Jurkat, Clone E6-1 (cell line): ENCODE results near the gene PCSK9.
A peak's percentile ranks its signal among the peaks of the same experiment; 100 is the strongest.
"Not testable (repeated sequence)": the region's sequence is repeated elsewhere in the genome, so short reads cannot be mapped to it uniquely, and the experiment has no call there.

Experiments
- DNase-seq: peaks from one replicate; pipeline ENCODE4 v3.0.0-alpha.2; 2011; ENCODE audit warnings: low read depth, low spot score
- H3K4me3 ChIP-seq: 2 replicates; pipeline ENCODE4 v1.5.1; 2011; ENCODE audit warnings: mild to moderate bottlenecking, low read length, control low read depth, moderate library complexity

Gene PCSK9

GRCh38 chr1:55068638-55069037 is 29.3 kb downstream of the PCSK9 start:
- no peak for DNase-seq
- H3K4me3 ChIP-seq = no peak overlapping the region

GRCh38 chr1:55069280-55069679 is 29.9 kb downstream of the PCSK9 start:
- H3K4me3 ChIP-seq = no peak overlapping the region
- DNase-seq = no peak

- no peak overlapping the region for H3K4me3 ChIP-seq
- no peak for DNase-seq
Observed at GRCh38 chr1:55070293-55071164, 31.2 kb downstream of the PCSK9 start.

GRCh38 chr1:55071477-55071876 is 32.1 kb downstream of the PCSK9 start:
- no peak overlapping the region for H3K4me3 ChIP-seq
- DNase-seq = peak; percentile 16

- no peak for DNase-seq
- H3K4me3 ChIP-seq = no peak overlapping the region
Observed at GRCh38 chr1:55073187-55073916, 34.0 kb downstream of the PCSK9 start.

- no peak overlapping the region for H3K4me3 ChIP-seq
- no peak for DNase-seq
Observed at GRCh38 chr1:55074455-55074854, 35.1 kb downstream of the PCSK9 start.

- DNase-seq = no peak
- no peak overlapping the region for H3K4me3 ChIP-seq
Observed at GRCh38 chr1:55076356-55076755, 37.0 kb downstream of the PCSK9 start.

- H3K4me3 ChIP-seq = no peak overlapping the region
- no peak for DNase-seq
Observed at GRCh38 chr1:55078470-55078869, 39.1 kb downstream of the PCSK9 start.

- no peak for DNase-seq
- H3K4me3 ChIP-seq = no peak overlapping the region
Observed at GRCh38 chr1:55079651-55080050, 40.3 kb downstream of the PCSK9 start.

- DNase-seq = no peak
- no peak overlapping the region for H3K4me3 ChIP-seq
Observed at GRCh38 chr1:55081188-55081904, 42.0 kb downstream of the PCSK9 start.

- DNase-seq = no peak
- H3K4me3 ChIP-seq = no peak overlapping the region
Observed at GRCh38 chr1:55081905-55082296, 42.6 kb downstream of the PCSK9 start.

GRCh38 chr1:55084257-55084656 is 44.9 kb downstream of the PCSK9 start:
- H3K4me3 ChIP-seq = no peak overlapping the region
- DNase-seq = no peak

- DNase-seq = no peak
- H3K4me3 ChIP-seq = no peak overlapping the region
Observed at GRCh38 chr1:55087439-55087838, 48.1 kb downstream of the PCSK9 start.

- DNase-seq = peak; percentile 52
- no peak overlapping the region for H3K4me3 ChIP-seq
Observed at GRCh38 chr1:55088413-55088812, 49.1 kb downstream of the PCSK9 start.

- H3K4me3 ChIP-seq = no peak overlapping the region
- no peak for DNase-seq
Observed at GRCh38 chr1:55089683-55090082, 50.3 kb downstream of the PCSK9 start.

GRCh38 chr1:55092475-55092874 is 53.1 kb downstream of the PCSK9 start:
- no peak overlapping the region for H3K4me3 ChIP-seq
- no peak for DNase-seq

GRCh38 chr1:55095095-55095494 is 55.7 kb downstream of the PCSK9 start:
- DNase-seq = no peak
- no peak overlapping the region for H3K4me3 ChIP-seq

GRCh38 chr1:55103891-55104290 is 64.5 kb downstream of the PCSK9 start:
- no peak overlapping the region for H3K4me3 ChIP-seq
- no peak for DNase-seq

GRCh38 chr1:55107101-55107500 is 67.8 kb downstream of the PCSK9 start:
- no peak for DNase-seq
- no peak overlapping the region for H3K4me3 ChIP-seq

- not testable (repeated sequence) for H3K4me3 ChIP-seq, DNase-seq
Observed at GRCh38 chr1:55109005-55109404, 69.7 kb downstream of the PCSK9 start.
